Measurements from ENCODE around the gene RNF207.

DNA sequence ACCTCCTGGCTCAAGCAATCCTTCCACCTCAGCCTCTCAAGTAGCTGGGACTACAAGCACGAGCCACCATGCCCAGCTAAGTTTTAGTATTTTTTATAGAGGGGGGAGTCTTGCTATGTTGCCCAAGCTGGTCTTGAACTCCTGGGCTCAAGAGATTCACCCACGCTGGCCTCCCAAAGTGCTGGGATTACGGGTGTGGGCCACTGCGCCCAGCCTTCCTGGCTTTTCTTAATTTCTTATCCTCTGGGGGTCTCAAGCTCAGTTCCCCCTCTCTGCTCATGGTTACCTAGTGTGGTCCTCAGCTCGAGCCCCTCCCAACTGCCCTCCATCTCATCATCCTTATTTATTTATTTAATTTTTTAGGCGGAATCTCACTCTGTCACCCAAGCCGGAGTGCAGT is 3.7 kb upstream of the RNF207 start:
- TF ChIP-seq, protein P1, sequence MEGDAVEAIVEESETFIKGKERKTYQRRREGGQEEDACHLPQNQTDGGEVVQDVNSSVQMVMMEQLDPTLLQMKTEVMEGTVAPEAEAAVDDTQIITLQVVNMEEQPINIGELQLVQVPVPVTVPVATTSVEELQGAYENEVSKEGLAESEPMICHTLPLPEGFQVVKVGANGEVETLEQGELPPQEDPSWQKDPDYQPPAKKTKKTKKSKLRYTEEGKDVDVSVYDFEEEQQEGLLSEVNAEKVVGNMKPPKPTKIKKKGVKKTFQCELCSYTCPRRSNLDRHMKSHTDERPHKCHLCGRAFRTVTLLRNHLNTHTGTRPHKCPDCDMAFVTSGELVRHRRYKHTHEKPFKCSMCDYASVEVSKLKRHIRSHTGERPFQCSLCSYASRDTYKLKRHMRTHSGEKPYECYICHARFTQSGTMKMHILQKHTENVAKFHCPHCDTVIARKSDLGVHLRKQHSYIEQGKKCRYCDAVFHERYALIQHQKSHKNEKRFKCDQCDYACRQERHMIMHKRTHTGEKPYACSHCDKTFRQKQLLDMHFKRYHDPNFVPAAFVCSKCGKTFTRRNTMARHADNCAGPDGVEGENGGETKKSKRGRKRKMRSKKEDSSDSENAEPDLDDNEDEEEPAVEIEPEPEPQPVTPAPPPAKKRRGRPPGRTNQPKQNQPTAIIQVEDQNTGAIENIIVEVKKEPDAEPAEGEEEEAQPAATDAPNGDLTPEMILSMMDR (IDR thresholded peaks at IDR 0.05) = no peak
- no peak for TF ChIP-seq POLR2AphosphoS5 (IDR thresholded peaks at IDR 0.05)
- no peak for TF ChIP-seq POLR2A (IDR thresholded peaks at IDR 0.05)
